ENCODE data around the gene DXO.
"Not testable (repeated sequence)": the region's sequence is repeated elsewhere in the genome, so short reads cannot be mapped to it uniquely, and the experiment has no call there.

DXO gene

DNA sequence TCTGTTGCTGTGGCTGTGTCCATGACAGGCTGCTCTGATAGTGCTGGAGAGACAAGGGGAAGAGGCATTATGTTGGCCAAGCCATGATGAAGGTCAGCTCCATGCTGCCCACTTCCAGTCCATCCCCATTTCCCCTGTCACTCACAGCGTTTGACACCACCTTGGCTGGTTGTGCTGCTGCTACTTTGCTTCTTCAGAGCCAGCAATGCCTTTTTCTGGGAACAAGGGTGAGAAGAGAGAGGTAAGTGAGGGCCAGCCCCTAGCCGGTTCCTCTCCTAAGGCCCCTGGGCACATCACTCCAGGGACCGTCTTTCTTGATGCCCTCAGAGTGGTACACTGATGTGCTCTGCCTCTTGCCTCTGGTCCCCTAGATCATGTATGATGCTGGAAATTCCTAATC is 15.1 kb downstream of the DXO start:
- DNase-seq = no peak

DNA sequence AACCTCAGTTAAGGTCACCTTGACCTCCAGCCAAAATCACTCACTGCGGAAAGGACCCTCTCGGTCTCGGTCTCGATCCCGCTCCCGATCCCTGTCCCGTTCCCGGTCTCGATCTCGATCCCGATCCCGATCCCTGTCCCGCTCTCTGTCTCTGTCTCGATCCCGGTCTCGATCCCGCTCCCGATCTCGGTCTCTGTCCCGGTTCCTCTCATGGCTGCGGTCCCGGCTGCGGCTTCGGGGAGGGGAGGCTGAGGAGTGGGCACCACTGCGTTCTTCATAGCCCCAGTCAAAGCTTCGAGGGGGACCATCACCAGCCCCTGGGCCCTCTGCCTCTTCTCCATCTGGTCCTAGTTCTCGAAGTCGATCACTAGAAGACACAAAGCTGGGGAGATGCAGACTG is 17.4 kb downstream of the DXO start:
- no peak for DNase-seq

- peak in 1 of 2 experiments; percentile 9 for DNase-seq
Measured at GRCh38 chr6:31952890-31953289, 19.0 kb downstream of the DXO start.

GRCh38 chr6:31952140-31952805 is 19.7 kb downstream of the DXO start:
- DNase-seq = peak; percentile 51 to 58

GRCh38 chr6:31949926-31950548 is 21.9 kb downstream of the DXO start:
- DNase-seq = no peak

DNA sequence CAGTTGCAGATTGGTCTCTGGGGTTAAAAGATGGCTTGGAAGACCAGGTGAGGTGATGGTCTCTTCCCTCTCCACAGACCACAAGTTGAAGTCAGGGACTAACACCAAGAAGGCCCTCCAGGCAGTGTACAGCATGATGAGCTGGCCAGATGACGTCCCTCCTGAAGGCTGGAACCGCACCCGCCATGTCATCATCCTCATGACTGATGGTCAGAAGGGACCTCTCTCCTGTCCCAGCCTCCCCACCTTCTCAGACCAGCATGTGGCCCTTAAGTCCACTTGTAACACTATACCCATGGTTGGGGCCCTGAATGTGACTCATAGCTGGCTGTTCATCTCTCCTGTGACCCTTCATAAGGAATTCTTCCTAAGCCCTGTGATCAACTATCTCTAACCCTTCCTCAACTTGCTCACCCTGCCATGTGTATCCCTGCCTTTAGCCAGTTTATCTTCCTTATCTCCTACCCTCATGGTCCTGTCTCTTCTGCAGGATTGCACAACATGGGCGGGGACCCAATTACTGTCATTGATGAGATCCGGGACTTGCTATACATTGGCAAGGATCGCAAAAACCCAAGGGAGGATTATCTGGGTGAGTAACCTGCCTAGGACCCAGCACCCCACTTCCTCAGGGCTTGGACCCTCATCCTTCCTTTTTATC is 23.1 kb downstream of the DXO start:
- DNase-seq = no peak

GRCh38 chr6:31948306-31948705 is 23.6 kb downstream of the DXO start:
- no peak for DNase-seq

GRCh38 chr6:31947864-31948263 is 24.1 kb downstream of the DXO start:
- no peak for DNase-seq

- no peak for DNase-seq
Measured at GRCh38 chr6:31947070-31947675, 24.8 kb downstream of the DXO start.

GRCh38 chr6:31946370-31946885 is 25.5 kb downstream of the DXO start:
- DNase-seq = no peak

DNA sequence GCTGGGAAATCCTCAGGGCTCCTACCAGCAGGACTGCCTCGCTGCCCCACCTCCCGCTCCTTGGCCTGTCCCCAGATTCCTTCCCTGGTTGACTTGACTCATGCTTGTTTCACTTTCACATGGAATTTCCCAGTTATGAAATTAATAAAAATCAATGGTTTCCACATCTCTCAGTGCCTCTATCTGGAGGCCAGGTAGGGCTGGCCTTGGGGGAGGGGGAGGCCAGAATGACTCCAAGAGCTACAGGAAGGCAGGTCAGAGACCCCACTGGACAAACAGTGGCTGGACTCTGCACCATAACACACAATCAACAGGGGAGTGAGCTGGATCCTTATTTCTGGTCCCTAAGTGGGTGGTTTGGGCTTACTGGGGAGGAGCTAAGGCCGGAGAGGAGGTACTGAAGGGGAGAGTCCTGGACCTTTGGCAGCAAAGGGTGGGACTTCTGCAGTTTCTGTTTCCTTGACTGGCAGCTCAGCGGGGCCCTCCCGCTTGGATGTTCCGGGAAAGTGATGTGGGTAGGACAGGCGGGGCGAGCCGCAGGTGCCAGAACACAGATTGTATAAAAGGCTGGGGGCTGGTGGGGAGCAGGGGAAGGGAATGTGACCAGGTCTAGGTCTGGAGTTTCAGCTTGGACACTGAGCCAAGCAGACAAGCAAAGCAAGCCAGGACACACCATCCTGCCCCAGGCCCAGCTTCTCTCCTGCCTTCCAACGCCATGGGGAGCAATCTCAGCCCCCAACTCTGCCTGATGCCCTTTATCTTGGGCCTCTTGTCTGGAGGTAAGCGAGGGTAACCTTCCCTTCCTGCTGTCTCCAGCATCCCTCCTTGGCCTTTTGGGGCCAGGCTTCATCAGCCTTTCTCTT is 26.2 kb downstream of the DXO start, which contains the start of gene CFB:
Gene CFB, plus strand, starts transcription at position 589 of the 863 bp plus-strand sequence. Its CDS starts 127 bp downstream, at position 716.
- DNase-seq = no peak

- no peak for DNase-seq
Measured at GRCh38 chr6:31945154-31945506, 26.8 kb downstream of the DXO start.

GRCh38 chr6:31943742-31944141 is 28.2 kb downstream of the DXO start:
- no peak for DNase-seq

- no peak for DNase-seq
Measured at GRCh38 chr6:31940256-31940664, 31.7 kb downstream of the DXO start.

GRCh38 chr6:31935823-31936222 is 36.1 kb downstream of the DXO start:
- DNase-seq = no peak

DNA sequence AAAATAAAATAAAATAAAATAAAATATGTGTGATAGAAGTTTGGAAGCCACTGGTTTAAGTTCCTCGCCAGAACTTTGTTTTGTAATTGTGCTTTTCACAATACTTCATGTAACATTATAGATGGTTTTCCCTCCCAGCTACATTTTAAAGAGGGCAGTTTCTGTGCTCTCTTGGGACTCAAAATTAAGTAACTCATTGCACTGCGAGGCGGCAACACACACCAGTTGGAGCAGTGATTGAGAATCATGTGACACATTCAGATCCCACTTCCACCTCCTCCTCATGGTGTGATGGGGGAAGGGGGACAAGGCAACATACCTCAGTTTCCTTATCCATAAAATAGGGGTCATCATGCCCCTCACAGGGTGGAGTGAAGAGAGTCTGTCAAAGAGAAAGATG is 36.9 kb downstream of the DXO start:
- no peak for DNase-seq

- DNase-seq = no peak
Measured at GRCh38 chr6:31933537-31933936, 38.4 kb downstream of the DXO start.

DNA sequence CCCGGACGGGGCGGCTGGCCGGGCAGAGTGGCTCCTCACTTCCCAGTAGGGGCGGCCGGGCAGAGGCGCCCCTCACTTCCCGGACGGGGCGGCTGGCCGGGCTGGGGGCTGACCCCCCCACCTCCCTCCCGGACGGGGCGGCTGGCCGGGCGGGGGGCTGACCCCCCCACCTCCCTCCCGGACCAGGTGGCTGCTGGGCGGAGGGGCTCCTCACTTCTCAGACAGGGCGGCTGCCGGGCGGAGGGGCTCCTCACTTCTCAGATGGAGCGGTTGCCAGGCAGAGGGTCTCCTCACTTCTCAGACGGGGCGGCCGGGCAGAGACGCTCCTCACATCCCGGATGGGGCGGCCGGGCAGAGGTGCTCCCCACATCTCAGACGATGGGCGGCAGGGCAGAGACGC is 39.8 kb downstream of the DXO start:
- not testable (repeated sequence) for DNase-seq

DNA sequence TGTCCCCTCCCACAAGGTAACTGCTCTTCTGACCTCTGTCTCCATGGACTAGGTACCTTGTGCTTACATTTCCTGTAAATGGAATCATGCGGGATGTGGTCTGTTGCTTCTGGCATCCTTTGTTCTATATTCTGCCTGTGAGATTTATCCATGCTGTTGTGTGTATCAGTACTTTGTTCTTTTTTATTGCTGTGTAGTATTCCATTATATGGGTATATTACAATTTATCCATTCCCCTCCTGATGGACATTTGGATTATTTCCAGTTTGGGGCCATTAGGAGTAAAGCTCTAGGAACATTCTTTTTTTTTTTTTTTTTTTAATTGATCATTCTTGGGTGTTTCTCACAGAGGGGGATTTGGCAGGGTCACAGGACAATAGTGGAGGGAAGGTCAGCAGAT is 41.0 kb downstream of the DXO start:
- no peak for DNase-seq

DNA sequence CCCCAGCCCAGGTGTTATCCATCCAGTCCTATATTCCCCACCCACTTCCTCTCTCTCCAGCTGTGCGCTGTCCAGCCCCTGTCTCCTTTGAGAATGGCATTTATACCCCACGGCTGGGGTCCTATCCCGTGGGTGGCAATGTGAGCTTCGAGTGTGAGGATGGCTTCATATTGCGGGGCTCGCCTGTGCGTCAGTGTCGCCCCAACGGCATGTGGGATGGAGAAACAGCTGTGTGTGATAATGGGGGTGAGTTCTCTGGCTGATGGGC is 43.3 kb downstream of the DXO start:
- DNase-seq = no peak

GRCh38 chr6:31927863-31928671 is 43.9 kb downstream of the DXO start:
- no peak for DNase-seq

DNA sequence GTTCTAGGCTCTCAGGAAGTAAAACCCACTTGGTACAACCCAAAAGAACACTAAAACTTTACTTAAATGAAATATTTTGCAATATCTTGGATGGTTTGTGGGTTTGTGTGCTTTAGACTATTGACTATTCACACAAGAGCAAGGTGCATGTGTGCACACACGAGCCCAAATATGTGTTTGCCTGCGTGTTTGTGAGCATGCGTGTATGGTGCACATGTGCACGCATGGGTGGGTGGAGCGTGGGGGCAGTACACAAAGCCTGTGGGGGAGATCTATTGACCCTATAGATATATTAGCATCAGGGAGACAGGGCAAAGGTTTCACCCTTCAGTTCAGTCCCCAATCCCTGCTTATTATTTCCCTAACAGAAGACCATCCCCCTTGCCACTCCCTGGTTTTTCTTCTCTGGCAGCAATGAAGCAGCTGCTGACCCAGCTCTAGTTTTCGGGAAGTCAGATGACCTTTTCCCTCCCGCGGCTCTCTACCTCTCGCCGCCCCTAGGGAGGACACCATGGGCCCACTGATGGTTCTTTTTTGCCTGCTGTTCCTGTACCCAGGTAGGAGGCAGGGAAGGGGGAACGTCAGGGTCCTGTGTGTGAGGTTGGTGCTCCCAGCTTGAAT is 44.6 kb downstream of the DXO start, which contains the start of gene C2:
Gene C2, plus strand, starts transcription at position 476 of the 621 bp plus-strand sequence. Its CDS starts 36 bp downstream, at position 512.
- DNase-seq = no peak
